RCC 7860 (cell line): ENCODE data around the gene TMED1.

Experiments
- DNase-seq: peaks from one replicate; pipeline ENCODE4 v3.0.0-alpha.2; 2015; ENCODE audit warnings: low spot score
- FAIRE-seq: peaks from 2 replicates; lab custom pipeline; 2012; peaks lifted over from hg19 to GRCh38; lab: Jason Lieb, UNC

TMED1 gene

DNA sequence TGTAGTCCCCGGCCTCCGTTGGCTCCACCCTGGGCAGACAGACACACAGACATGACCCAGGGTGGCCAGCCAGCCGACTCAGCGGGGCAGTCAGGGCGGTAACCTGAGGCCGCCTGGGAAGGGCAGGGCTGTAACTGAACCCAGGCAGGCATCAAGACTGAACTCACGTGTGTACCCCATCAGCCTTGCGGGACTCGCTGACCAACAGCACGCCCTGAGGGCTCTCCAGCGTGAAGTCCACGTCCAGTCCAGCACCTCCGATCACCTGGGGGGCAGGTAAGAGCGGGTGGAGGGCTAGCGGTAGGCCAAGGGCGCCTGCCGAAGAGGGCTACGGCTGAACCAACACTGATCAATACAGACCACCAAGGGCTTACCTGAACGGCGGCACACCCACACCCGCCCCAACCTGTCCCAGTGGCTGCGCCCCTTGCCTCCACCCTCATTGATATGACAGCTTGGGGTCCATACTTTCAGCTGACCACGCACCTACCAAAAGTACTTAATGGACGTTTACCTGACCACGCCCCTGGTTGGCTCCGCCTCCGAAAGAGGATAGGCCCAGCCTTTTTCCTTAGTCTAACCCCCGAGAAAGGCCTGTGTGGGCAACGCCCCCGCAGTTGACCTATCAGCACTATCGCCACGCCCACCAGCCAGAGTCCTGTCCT lies 791 bp downstream of the TMED1 start:
- no peak for FAIRE-seq
- no peak for DNase-seq

GRCh38 chr19:10832939-10833296 lies 3.1 kb downstream of the TMED1 start:
- no peak for FAIRE-seq
- DNase-seq: no peak

GRCh38 chr19:10831987-10832938 lies 3.7 kb downstream of the TMED1 start:
- no peak for FAIRE-seq

DNA sequence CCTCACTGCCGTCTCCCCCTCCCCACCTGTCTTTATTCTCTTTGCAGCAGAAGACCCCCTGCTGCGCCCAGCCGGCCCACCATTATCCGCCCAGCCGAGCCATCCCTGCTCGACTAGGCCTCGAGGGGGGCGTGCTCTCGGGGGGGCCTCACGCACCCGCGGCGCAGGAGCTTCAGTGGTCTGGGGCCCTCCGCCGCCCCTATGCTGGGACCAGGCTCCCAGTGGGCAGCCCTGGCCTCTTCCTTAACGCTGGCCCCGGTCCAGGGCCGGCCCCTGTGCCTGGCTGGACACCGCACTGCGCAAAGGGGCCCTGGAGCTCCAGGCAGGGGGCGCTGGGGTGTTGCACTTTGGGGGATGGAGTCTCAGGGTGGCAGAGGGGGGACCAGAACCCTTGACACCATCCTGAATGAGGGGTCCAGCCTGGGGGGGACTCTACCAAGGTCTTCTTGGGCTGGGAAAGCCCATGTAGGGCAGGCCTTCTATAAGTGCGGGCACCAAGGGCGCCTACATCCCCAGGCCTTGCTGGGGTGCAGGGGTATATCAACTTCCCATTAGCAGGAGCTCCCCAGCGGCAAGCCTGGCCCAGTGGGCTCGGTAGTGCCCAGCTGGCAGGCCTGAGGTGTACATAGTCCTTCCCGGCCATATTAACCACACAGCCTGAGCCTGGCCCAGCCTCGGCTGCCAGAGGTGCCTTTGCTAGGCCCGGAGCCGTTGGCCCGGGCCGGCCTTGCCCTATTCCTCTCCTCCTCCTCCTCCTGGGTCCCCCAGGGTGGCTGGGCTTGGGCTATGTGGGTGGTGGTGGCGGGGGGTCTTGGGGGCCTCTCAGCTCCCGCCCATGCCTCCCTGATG lies 4.9 kb downstream of the TMED1 start:
- DNase-seq (no peak), FAIRE-seq (no peak)

More at GRCh38 chr19:10831987-10832938, 3.7 kb downstream of the TMED1 start:
- DNase-seq: no peak

DNA sequence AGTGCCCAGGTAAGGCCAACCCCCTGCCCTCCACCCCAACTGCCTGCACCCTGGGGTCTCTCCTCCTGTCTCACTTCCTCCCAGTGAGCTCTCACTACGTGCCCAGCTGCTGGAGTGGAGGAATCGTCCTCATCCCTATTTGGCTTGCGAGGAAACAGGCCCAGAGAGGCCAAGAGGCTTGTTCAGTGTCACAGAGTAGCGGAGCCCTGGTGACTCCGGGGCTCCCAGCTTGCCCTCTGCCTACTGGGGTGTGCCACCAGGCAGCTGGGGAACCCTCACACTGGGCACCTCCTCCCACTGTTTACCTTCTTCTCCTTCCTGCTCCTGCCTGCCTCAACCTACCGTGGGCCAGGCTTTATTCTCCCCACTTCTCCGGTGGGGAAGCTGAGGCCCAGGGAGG lies 5.6 kb downstream of the TMED1 start:
- no peak for DNase-seq
- FAIRE-seq: no peak

DNA sequence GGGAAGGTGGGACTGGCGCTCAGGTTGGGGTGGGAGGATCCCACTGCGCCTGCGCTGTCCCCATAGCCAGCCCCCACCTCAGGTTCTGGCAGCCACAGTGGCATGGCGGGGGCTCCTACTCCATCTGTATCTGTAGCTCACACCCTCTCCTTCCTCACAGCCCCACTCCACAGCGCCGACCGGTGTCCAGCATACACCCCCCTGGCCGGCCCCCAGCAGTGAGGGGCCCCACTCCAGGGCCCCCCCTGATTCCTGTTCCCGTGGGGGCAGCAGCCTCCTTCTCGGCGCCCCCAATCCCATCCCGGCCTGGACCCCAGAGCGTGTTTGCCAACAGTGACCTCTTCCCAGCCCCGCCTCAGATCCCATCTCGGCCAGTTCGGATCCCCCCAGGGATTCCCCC lies 6.0 kb downstream of the TMED1 start:
- FAIRE-seq: no peak
- no peak for DNase-seq

DNA sequence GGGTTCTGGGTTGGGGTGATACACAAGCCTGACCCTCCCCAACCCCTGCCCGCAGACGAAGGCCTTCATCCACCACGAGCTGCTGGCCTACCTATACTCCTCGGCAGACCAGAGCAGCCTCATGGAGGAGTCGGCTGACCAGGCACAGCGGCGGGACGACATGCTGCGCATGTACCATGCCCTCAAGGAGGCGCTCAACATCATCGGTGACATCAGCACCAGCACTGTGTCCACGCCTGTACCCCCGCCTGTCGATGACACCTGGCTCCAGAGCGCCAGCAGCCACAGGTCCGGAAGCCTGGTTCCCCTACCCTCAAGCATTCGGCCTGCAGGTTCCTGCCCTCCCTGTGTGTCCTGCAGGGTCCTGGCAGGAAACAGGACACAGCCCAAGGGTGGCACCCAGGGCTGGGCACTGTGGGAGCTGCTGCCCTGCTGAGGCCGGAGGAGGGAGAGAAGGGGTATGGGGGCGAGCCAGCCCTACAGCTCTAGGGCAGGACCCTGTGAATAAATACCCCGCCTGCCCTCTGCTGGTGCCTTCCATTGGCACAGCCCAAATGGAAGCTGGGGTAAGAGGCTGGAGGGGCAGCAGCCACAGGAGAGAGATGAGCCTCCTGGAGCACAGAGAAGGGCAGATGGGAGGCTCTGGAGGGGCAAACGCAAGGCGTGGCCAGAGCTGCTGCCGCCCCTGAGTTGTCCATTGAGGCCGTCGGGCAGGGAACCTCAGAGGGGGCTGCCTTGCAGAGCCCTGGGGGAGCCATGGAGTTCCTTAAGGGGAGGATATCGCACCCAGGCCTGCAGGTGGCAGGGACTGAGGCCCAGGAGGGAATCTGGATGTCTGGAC lies 6.8 kb downstream of the TMED1 start:
- DNase-seq: no peak
- no peak for FAIRE-seq

- FAIRE-seq (no peak), DNase-seq (no peak)
These were observed 9.2 kb downstream of the TMED1 start for GRCh38 chr19:10826846-10827245.

- no peak for FAIRE-seq
- no peak for DNase-seq
These were observed 9.8 kb downstream of the TMED1 start for GRCh38 chr19:10826231-10826630.

DNA sequence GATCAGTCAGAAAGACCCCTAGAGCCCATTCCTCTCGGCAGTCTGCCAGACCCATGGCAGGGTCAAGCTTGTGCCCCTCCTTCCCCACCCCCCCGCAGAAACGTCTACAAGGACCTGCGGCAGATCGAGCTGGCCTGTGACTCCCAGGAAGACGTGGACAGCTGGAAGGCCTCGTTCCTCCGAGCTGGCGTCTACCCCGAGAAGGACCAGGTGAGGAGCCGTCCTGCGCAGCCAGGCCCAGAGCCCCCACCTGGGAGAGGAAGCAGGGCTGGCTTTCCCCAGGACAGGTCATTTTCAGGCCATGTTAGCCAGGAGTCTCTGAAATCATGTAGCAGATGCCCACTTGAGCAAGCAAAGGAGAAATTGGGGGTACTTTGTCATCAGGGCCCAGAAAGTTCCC lies 12.3 kb downstream of the TMED1 start:
- no peak for FAIRE-seq

GRCh38 chr19:10820173-10820572 lies 15.8 kb downstream of the TMED1 start:
- no peak for DNase-seq
- no peak for FAIRE-seq

More for the DNA sequence above, 12.3 kb downstream of the TMED1 start:
- no peak for DNase-seq

DNA sequence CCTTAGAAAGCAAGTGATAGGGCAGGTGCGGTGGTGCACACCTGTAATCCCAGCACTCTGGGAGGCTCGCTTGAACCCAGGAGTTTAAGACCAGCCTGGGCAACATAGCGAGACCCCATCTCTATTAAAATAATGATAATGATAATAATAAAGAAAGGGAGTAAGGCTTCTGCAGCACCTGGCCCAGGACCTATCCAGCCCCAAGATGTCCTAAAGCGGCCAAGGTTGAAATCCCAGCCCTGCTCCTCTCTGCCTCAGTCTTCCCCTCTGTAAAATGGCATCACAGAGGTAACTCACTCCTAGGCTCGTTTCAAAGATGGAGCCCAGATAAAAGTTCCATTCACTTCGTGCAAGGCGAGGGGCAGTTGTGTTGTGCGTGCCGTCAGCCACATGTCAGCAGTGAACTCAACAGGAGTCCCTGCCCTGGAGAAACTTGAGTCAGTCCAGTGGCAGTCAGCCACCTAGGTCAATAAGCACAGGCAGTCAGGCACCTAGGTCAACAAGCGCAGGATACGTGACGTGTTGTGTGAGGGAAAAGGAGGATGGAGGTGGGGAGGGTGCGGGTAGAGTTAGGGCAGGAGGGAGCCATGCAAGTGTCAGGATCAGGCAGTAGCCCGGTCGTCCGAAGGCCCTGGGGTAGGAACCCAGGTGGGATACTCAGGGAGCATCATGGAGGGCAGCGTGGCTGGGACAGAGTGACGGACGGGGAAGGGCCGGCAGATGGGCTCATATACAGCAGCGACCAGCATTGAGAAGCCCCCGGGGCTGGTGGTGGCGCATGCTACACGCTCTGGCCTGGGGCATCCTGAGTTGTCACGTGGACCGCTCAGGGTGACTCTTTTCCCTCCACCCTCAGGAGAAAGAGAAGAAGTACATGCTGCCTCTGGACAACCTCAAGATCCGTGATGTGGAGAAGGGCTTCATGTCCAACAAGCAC lies 16.6 kb downstream of the TMED1 start:
- DNase-seq (no peak), FAIRE-seq (no peak)

- no peak for FAIRE-seq
- no peak for DNase-seq
These were observed 17.5 kb downstream of the TMED1 start for GRCh38 chr19:10818301-10819123.

- FAIRE-seq: no peak
- no peak for DNase-seq
These were observed 18.5 kb downstream of the TMED1 start for GRCh38 chr19:10817291-10818038.

- no peak for DNase-seq
- no peak for FAIRE-seq
These were observed 19.3 kb downstream of the TMED1 start for GRCh38 chr19:10816691-10817090.

GRCh38 chr19:10815969-10816644 lies 19.9 kb downstream of the TMED1 start:
- FAIRE-seq: no peak
- DNase-seq: no peak

- no peak for FAIRE-seq
- DNase-seq: no peak
These were observed 20.9 kb downstream of the TMED1 start for GRCh38 chr19:10815007-10815536.
